ENCODE results near the gene TPRN. TPM values are rescaled to one million over a fixed set of nuclear protein-coding genes. Genes with fewer than 3 reads are reported as not detected.
"Not testable (repeated sequence)": the region's sequence is repeated elsewhere in the genome, so short reads cannot be mapped to it uniquely, and the experiment has no call there.

TPRN gene, protein sequence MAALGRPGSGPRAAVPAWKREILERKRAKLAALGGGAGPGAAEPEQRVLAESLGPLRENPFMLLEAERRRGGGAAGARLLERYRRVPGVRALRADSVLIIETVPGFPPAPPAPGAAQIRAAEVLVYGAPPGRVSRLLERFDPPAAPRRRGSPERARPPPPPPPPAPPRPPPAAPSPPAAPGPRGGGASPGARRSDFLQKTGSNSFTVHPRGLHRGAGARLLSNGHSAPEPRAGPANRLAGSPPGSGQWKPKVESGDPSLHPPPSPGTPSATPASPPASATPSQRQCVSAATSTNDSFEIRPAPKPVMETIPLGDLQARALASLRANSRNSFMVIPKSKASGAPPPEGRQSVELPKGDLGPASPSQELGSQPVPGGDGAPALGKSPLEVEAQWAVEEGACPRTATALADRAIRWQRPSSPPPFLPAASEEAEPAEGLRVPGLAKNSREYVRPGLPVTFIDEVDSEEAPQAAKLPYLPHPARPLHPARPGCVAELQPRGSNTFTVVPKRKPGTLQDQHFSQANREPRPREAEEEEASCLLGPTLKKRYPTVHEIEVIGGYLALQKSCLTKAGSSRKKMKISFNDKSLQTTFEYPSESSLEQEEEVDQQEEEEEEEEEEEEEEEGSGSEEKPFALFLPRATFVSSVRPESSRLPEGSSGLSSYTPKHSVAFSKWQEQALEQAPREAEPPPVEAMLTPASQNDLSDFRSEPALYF
- polyA plus RNA-seq (ENCODE audit: insufficient read length in 10 of 10): 10 to 100 TPM in 2 of 10 donors, 1 to 10 TPM in 8; 5.8 to 10.9 (median 7.8) TPM
- long read RNA-seq, donor 1, partial matches to known transcripts: 0 of 2 reads
- long read RNA-seq, donor 1, other reads (novel, unspliced or antisense): 0 of 2 reads
- long read RNA-seq, donor 2, transcript TPRN-202 (4 exons, 2,661 nt): major isoform, 5 of 5 reads
- long read RNA-seq, donor 2, partial matches to known transcripts: 0 of 5 reads
- long read RNA-seq, donor 2, other reads (novel, unspliced or antisense): 0 of 5 reads
- long read RNA-seq, donor 3: 0 reads
- long read RNA-seq, donor 4, partial matches to known transcripts: 0 of 2 reads
- long read RNA-seq, donor 4, other reads (novel, unspliced or antisense): 0 of 2 reads
- long read RNA-seq, donor 5, partial matches to known transcripts: 0 of 2 reads
- long read RNA-seq, donor 5, other reads (novel, unspliced or antisense): 0 of 2 reads
- long read RNA-seq, donor 6, partial matches to known transcripts: 445 of 448 reads
- long read RNA-seq, donor 6, other reads (novel, unspliced or antisense): 0 of 448 reads
- long read RNA-seq, donor 7: 0 reads
- long read RNA-seq, donor 8, partial matches to known transcripts: 120 of 121 reads
- long read RNA-seq, donor 8, other reads (novel, unspliced or antisense): 0 of 121 reads
- long read RNA-seq, donor 9, partial matches to known transcripts: 0 of 1 reads
- long read RNA-seq, donor 9, other reads (novel, unspliced or antisense): 0 of 1 reads

DNA sequence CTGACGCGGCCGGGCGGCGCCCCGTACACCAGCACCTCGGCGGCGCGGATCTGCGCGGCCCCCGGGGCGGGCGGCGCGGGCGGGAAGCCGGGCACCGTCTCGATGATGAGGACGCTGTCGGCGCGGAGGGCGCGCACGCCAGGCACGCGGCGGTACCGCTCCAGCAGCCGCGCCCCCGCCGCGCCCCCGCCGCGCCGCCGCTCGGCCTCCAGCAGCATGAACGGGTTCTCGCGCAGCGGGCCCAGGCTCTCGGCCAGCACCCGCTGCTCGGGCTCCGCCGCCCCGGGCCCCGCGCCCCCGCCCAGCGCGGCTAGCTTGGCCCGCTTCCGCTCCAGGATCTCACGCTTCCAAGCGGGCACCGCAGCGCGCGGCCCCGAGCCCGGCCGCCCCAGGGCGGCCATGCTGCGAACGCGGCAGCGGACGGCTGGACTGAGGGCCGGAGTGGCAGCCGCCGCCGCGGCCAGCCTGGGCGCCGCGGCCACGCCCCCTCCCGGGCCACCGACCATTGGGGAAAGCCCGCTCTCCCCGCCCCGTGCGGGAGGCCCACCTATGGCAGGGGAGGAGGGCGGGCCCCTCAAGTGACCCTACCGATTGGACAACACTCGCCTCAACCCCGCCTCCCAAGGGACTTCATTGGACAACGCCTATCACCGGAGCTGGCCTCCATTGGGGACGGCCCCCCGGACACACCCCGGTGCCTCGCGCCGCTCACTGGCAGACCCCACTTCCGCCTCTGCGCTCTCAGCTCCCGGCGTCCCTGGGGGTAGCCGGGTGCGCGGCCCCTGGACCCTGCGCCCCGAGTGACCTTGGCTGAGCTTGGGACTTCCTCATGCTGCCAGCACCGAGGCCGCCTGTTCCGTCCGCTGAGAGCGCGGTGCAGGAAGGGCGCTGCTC lies at the start of gene TPRN:
Gene TPRN, minus strand, starts transcription at position 431 of the 894 bp plus-strand sequence. Its CDS starts 30 bp downstream, at position 401.
- peak; percentile 98 to 99 (median 98) for DNase-seq

DNA sequence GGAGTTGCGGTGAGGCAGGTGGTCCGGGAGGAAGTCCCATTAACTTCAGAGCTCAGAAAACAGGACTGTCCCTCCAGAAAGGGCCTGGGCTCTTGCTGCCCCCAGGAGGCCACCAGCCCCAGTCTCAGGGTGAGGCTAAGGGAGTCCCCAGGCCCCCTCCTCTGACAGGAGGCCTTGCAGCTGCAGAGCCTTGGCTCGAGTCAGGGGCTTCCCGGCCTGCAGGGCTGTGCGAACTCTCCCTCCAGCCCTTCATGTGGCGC lies 47.3 kb upstream of the TPRN start:
- no peak for DNase-seq

DNA sequence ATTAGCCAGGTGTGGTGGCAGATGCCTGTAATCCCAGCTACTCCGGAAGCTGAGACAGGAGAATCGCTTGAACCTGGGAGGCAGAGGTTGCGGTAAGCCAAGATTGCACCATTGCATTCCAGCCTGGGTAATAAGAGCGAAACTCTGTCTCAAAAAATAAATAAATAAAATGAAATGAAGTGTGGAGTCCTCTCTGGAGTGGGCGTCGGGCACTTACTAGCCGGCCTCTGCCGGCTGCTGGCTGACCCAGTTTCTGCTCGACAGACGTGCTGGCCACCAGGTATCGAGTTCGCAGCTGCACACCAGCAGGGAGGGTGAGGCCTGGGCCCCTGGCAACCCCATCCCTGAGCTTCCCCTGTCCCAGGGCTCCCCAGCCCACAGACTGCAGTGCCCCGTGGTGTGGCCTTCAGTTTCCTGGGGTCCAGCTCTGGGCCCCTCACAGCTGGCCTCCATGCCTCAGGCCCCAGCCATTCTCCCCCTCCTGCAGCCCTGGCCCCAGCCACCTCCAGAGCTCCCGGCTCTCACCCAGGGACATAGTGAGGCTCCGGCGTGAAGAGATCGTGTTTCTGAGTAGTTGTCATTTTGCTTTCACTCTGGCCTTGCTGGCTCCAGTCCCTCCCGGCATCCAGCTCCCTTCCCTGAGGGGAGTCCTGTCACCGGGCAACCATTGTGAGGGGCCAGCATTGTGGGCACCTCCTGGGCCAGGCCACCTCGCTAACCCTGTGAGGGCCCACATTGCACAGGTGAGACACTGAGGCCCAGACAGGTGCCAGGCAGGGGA lies 46.8 kb upstream of the TPRN start:
- DNase-seq: no peak

DNA sequence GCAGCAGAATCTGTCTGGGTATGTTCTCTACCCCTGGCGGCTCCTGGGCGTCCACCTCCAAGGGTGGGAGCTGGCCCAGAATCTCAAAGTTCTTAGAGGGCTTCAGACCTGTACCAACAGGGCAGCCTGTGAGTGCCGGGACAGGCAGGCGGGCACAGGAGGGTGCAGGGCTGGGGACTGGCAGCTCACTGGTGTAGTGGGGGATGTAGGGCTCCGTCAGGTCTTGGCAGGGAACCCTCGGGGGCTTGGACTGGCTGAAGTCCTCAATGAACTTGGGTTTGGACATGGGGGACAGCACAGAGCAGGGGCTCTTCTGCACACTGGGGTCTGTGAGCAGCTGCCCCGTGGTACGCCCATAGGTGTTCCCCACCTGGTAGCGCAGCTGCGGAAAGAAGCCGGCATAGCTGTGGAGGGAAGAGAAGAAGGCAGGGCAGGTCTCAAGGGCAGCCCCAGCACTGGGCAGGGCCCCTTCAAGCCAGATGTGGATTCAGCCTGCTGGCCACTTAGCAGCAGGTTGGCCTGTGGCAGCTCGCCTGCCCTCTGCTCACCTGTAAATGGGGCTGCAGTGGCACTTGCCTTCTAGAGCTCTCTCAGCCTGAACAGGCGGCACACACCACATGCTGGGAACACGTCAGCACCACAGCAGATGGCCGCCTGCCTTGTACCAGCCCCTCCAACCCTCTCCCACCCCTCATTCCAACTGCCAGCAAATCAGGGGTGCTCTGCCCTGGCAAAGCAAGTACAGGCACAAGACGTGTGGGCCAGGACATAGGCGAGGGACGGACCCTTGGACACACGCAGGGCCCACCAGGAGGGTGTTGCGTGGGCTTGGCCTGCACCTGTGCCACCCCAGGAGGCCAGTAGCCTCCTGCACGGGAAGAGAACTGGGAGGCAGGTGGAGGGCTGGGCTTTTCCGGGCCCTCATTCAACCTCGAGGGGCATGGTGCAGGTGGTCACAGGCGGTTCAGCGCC lies 45.2 kb upstream of the TPRN start:
- no peak for DNase-seq

DNA sequence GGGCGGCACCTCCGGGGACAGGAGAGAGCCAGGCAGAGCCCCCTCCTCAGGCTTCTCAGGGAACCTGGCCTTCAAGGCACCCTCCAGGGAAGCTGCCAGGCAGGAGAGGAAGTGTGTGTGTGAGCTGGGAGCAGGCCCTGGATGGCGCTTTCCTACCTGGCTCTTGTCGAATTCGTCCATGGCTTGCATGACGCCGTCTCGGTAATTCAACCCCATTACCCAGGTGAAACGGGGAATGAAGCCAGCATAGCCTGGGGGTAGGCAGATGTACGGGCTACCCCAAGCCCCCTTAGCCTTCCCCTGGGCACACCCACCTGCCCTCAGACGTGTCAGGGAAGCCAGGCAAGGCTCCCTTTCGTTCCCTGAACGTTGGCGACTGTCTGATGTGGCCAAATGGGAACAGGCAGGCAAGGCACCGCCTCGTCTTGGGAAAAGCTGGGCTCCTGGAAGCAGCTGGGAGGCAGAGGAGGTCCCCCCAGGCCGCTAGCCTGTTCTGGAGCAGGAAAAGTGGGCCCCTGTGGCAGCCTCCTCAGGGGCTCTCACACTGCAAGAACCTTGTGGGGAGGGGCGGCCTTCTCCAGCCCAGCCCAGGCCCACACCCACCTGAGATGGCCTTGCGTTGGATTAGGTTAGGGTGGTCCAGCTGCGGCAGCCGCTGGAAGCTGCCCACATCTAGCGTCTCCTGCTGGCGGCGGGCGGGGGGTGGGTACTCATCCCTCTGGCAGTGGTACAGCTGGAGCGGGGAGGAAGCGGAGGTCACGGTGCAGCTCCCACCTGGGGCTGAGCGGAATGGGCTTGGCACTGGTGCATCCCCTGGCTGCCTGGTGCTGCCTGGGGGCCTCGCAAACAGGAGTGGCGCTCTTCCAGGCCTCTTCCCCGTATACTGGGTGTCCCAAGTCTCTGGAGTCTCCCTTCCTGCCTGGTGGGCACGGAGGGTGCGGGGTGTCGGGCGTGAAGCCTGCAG lies 44.2 kb upstream of the TPRN start:
- DNase-seq: no peak

DNA sequence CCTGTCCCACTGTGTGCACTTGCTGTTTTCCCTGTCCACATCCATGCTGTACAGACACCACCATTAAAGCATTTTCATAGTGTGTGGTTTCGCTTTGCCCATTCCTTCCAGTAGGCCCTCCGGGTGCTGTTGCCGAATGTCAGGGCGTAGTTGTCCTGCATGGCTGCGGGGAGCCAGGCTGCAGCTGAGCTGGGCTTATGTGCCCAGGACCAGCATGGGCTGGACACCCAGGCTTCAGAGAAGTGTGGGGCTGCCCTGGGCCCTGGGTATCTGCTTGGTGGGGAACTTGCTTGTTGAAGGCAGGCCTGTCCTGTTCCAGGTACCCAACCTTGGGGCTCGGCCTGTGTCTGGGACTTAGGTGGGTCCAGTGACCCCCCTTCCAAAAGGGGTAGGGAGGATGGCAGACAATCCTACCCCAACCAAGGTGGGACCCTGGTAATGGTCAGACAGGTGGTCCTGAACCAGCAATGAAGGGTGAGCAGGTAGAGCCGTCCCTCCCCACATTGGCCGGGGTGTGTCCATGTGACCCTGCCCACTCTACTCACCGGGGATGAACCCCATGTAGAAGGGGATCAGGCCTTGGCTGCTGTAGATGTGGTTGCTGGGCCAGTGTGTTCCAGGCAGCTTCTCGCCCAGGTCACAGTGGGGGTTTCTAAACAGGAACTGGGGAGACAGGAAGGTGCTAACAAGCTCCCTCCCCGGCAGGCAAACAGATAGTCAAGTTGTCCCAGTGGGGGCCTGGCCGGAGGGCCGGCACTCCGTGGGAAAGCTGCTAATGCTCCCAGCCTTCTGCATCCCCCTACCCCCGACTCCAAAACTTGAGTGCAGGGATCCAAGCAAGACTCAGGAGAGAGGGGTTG lies 43.3 kb upstream of the TPRN start:
- no peak for DNase-seq

DNA sequence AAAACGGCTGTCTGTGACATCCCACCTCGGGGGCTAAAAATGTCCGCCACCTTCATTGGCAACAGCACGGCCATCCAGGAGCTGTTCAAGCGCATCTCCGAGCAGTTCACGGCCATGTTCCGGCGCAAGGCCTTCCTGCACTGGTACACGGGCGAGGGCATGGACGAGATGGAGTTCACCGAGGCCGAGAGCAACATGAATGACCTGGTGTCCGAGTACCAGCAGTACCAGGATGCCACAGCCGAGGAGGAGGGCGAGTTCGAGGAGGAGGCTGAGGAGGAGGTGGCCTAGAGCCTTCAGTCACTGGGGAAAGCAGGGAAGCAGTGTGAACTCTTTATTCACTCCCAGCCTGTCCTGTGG lies 42.7 kb upstream of the TPRN start:
- DNase-seq: not testable (repeated sequence)

DNA sequence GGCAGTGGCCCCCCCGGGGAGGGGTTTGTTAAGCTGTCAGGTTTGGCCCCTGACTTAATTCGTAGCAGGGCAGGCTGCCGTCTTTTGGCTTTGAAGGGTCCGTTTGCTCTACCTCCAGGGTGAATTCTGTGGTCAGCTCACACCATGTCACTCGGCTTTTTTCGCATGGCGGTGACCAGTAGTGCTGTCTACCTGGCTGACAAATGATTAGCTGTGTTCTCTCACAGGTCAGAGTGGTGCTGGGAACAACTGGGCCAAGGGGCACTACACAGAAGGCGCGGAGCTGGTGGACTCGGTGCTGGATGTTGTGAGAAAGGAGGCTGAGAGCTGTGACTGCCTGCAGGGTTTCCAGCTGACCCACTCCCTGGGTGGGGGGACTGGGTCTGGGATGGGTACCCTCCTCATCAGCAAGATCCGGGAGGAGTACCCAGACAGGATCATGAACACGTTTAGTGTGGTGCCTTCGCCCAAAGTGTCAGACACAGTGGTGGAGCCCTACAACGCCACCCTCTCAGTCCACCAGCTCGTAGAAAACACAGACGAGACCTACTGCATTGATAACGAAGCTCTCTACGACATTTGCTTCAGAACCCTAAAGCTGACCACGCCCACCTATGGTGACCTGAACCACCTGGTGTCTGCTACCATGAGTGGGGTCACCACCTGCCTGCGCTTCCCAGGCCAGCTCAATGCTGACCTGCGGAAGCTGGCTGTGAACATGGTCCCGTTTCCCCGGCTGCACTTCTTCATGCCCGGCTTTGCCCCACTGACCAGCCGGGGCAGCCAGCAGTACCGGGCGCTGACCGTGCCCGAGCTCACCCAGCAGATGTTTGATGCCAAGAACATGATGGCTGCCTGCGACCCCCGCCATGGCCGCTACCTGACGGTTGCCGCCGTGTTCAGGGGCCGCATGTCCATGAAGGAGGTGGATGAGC lies 42.0 kb upstream of the TPRN start:
- no peak for DNase-seq

DNA sequence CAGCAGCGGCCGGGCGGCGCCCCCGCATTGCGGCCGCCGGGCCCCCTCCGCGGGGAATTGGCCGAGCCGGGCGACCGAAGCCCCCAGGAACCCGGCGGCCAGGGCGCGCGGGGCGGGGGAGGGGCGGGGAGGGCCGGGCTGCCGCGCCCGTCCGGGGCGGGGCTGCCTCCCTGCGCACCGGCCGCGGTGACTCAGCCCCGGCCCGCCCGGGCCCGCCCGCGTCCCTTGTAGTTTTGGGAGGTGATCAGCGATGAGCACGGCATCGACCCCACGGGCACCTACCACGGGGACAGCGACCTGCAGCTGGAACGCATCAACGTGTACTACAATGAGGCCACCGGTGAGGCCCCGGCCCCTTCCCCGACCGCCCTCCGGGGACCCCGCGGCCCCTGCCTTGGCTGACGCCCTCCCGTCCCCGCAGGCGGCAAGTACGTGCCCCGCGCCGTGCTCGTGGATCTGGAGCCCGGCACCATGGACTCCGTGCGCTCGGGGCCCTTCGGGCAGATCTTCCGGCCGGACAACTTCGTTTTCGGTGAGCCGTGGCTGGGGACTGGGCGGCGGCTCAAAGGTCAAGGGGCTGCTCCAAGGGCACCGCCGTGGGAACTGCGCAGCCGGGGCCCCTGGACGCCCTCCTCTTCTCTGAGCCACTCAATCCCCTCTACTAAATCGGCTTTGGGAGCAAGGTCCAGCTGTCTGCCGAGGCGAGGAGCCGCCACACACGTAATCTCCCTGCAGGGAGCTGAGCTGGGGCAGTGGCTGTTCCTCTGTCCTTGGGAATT lies 41.1 kb upstream of the TPRN start:
- DNase-seq: peak in 1 of 3 donors; percentile 54

DNA sequence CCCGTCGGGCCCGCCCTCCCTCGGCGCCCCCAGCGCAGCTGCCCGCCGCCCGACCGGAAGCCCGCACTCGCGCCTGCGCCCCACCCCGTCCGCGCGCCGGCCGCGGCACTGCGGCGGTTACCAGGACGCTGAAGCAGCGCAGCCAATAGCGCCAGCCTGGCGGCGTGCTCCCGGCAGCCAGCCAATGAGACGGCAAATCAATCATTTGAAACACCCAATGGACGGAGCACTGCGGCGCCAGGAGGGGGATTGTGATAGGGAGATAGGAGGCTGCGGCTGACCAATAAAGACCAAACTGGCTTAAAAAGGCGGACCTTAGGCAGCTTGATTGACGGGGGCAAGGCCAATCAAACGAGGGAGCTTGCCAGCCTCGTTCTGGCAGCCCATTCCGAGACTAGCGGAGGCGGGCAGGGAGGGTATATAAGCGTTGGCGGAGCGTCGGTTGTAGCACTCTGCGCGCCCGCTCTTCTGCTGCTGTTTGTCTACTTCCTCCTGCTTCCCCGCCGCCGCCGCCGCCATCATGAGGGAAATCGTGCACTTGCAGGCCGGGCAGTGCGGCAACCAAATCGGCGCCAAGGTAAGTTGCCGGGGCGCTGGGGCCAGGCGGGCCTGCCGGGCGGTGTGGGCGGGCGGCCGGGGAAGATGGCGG lies 40.4 kb upstream of the TPRN start, which contains the start of gene TUBB4B:
Gene TUBB4B, plus strand, starts transcription at position 447 of the 649 bp plus-strand sequence. Its CDS starts 74 bp downstream, at position 521.
- peak; percentile 100 for DNase-seq

DNA sequence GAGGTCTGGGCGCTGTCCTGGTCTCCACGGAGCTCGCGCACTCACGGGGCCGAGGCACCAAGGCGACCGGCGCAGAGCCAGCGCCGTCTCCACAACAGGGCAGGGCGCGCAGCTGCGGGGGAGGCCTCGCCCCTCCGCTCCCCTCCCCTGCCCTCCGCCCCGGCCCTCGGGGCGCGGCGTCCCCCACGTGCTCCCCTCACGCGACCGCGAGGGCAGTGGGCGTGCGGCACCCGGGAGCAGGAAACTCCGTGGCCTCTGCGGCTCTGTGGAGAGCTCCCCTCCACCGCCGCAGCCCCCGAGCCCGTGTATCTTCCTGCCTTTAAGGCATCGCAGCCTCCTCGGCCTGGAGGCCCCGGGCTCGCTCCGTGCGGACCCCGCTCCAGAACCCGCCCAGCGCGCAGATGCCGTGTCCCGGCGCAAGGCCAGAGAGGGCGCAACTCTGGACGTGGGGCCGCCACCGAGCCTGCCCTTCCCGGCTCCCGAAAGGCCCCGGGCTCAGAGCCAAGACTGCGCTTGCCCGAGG lies 39.8 kb upstream of the TPRN start:
- peak in 2 of 3 donors; percentile 65 to 88 for DNase-seq

DNA sequence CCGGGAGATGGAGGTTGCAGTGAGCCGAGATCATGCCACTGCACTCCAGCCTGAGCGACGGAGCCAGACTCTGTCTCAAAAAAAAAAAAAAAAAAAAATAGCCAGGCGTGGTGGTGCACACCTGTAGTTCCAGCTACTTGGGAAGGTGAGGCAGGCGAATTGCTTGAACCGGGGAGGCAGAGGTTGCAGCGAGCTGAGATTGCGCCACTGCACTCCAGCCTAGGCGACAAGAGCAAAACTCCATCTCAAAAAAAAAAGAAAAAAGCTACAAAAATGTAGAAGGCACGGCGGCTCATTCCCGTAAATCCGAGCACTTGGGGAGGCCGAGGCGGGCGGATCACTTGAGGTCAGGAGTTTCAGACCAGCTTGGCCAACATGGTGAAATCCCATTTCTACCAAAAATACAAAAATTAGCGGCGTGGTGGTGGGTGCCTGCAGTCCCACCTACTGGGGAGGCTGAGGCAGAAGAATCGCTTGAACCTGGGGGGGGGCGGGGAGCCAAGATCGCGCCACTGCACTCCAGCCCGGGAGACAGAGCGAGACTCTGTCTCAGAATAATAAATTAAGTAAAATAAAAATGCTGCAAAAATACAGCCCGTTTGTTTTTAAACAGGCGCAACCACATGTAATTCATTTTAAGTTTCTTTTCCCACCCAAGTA lies 39.1 kb upstream of the TPRN start:
- DNase-seq: not testable (repeated sequence)

All from muscle of back (tissue), 13 donors.